WTC11 (cell line): Measurements from ENCODE around the gene BASP1. TPM values are rescaled to one million over a fixed set of nuclear protein-coding genes. Genes with fewer than 3 reads are reported as not detected.
A peak's percentile ranks its signal among the peaks of the same experiment; 100 is the strongest.

Source experiments
- ATAC-seq: fragments of 200-7000 bp; cut with Tn5 transposase; 2 replicates; pipeline ENCODE4 v1.10.0; 2021; ENCODE audit warnings: mild to moderate bottlenecking, moderate library complexity
- CTCF ChIA-PET: fragments of 300-600 bp; sonication (Branson Sonifier 250); formaldehyde crosslinking; loops from one replicate; lab custom pipeline; 2021; ENCODE audit warnings: antibody characterized with exemption; lab: Charles Lee
- POLR2A ChIA-PET: fragments of 350-600 bp; sonication (Branson Sonifier 250); formaldehyde crosslinking; loops from one replicate; lab custom pipeline; 2021; ENCODE audit warnings: antibody characterized with exemption; lab: Charles Lee
- DNase-seq: peaks from one replicate; pipeline ENCODE4 v3.0.0; 2021; ENCODE audit warnings: low spot score
- H3K27ac Mint-ChIP-seq: 2 replicates; pipeline ENCODE4 v1.8.0; 2021; ENCODE audit warnings: mixed read lengths
- H3K27me3 Mint-ChIP-seq: 2 replicates; pipeline ENCODE4 v1.8.0; 2021; ENCODE audit warnings: low read depth, mild to moderate bottlenecking, moderate library complexity, mixed read lengths
- H3K36me3 Mint-ChIP-seq: 2 replicates; pipeline ENCODE4 v1.8.0; 2021; ENCODE audit warnings: mixed read lengths
- H3K4me1 Mint-ChIP-seq: 2 replicates; pipeline ENCODE4 v1.8.0; 2022; ENCODE audit warnings: mixed read lengths
- H3K4me3 Mint-ChIP-seq: 2 replicates; pipeline ENCODE4 v1.8.0; 2021; ENCODE audit warnings: mild to moderate bottlenecking, moderate library complexity, mixed read lengths
- H3K9me3 Mint-ChIP-seq: 2 replicates; pipeline ENCODE4 v1.8.0; 2021; ENCODE audit warnings: mixed read lengths
- AFF4 ChIP-seq: sonication (generic); formaldehyde crosslinking; IDR thresholded peaks from 2 replicates; pipeline ENCODE4 v1.8.1; 2023; ENCODE audit warnings: mild to moderate bottlenecking, missing genetic modification reagents, borderline replicate concordance
- CBFB ChIP-seq: sonication (generic); formaldehyde crosslinking; IDR thresholded peaks from 2 replicates; pipeline ENCODE4 v1.8.1; 2022; ENCODE audit warnings: mild to moderate bottlenecking, low read depth, missing genetic modification reagents
- CTCF ChIP-seq: fragments of 200-600 bp; IDR thresholded peaks from 2 replicates; pipeline ENCODE4 v1.8.0; 2022; ENCODE audit warnings: antibody characterized with exemption
- ELF4 ChIP-seq: sonication (generic); formaldehyde crosslinking; IDR thresholded peaks from 2 replicates; pipeline ENCODE4 v1.8.1; 2022; ENCODE audit warnings: low read depth, mild to moderate bottlenecking, moderate library complexity, missing genetic modification reagents
- ETV6 ChIP-seq: sonication (generic); formaldehyde crosslinking; IDR thresholded peaks from 2 replicates; pipeline ENCODE4 v1.8.1; 2022; ENCODE audit warnings: mild to moderate bottlenecking, missing genetic modification reagents
- FOXJ3 ChIP-seq: sonication (generic); formaldehyde crosslinking; IDR thresholded peaks from 2 replicates; pipeline ENCODE4 v1.9.0; 2021; ENCODE audit warnings: missing genetic modification reagents, mild to moderate bottlenecking, borderline replicate concordance
- NR3C1 ChIP-seq: sonication (generic); formaldehyde crosslinking; conservative IDR thresholded peaks from 2 replicates; pipeline ENCODE4 v1.8.1; 2023; ENCODE audit warnings: low read depth, mild to moderate bottlenecking, missing genetic modification reagents
- PRRX2 ChIP-seq: fragments of 250-450 bp; sonication (Bioruptor Pico); IDR thresholded peaks from 2 replicates; pipeline ENCODE4 v1.8.0; 2021; ENCODE audit warnings: mild to moderate bottlenecking
- STAT6 ChIP-seq: sonication (generic); formaldehyde crosslinking; conservative IDR thresholded peaks from 2 replicates; pipeline ENCODE4 v1.8.1; 2023; ENCODE audit warnings: mild to moderate bottlenecking, low read depth, missing genetic modification reagents, moderate library complexity
- TEAD4 ChIP-seq: sonication (generic); formaldehyde crosslinking; IDR thresholded peaks from 2 replicates; pipeline ENCODE4 v1.8.0; 2022; ENCODE audit warnings: mild to moderate bottlenecking, missing genetic modification reagents
- USF2 ChIP-seq: sonication (generic); formaldehyde crosslinking; IDR thresholded peaks from 2 replicates; pipeline ENCODE4 v1.8.1; 2023; ENCODE audit warnings: mild to moderate bottlenecking, missing genetic modification reagents, moderate library complexity
- ZBTB21 ChIP-seq: sonication (generic); formaldehyde crosslinking; IDR thresholded peaks from 2 replicates; pipeline ENCODE4 v1.8.1; 2023; ENCODE audit warnings: mild to moderate bottlenecking, missing genetic modification reagents, borderline replicate concordance
- ZNF263 ChIP-seq: sonication (generic); formaldehyde crosslinking; IDR thresholded peaks from 2 replicates; pipeline ENCODE4 v1.8.1; 2022; ENCODE audit warnings: low read depth, mild to moderate bottlenecking, moderate library complexity, missing genetic modification reagents
- ZNF423 ChIP-seq: fragments of 250-450 bp; sonication (Bioruptor Pico); IDR thresholded peaks from 2 replicates; pipeline ENCODE4 v2.1.2; 2022; ENCODE audit warnings: mild to moderate bottlenecking, moderate library complexity
- ZNF512 ChIP-seq: sonication (generic); formaldehyde crosslinking; IDR thresholded peaks from 2 replicates; pipeline ENCODE4 v1.8.1; 2022; ENCODE audit warnings: missing genetic modification reagents, borderline replicate concordance
- ZNF671 ChIP-seq: fragments of 250-450 bp; sonication (Bioruptor Pico); IDR thresholded peaks from 2 replicates; pipeline ENCODE4 v1.8.0; 2021; ENCODE audit warnings: mild to moderate bottlenecking
- total RNA-seq: library from RNA; stranded (reverse); gene quantifications from 3 replicates; pipeline ENCODE4 v1.2.3, GENCODE V29; 2021
- TF ChIP-seq, protein P1 (sequence below): sonication (generic); formaldehyde crosslinking; conservative IDR thresholded peaks from 2 replicates; pipeline ENCODE4 v1.8.1; 2022; ENCODE audit warnings: mild to moderate bottlenecking, missing genetic modification reagents
- TF ChIP-seq, protein P2 (sequence below): sonication (generic); formaldehyde crosslinking; IDR thresholded peaks from 2 replicates; pipeline ENCODE4 v1.8.1; 2023; ENCODE audit warnings: mild to moderate bottlenecking, missing genetic modification reagents, moderate library complexity
- TF ChIP-seq, protein P3 (sequence below): fragments of 250-450 bp; sonication (Bioruptor Pico); IDR thresholded peaks from 2 replicates; pipeline ENCODE4 v1.9.0; 2021; ENCODE audit warnings: moderate library complexity, mild to moderate bottlenecking, inconsistent platforms, borderline replicate concordance

BASP1 gene
- total RNA-seq, 1 experiment from 2014 or later = 108 TPM

DNA sequence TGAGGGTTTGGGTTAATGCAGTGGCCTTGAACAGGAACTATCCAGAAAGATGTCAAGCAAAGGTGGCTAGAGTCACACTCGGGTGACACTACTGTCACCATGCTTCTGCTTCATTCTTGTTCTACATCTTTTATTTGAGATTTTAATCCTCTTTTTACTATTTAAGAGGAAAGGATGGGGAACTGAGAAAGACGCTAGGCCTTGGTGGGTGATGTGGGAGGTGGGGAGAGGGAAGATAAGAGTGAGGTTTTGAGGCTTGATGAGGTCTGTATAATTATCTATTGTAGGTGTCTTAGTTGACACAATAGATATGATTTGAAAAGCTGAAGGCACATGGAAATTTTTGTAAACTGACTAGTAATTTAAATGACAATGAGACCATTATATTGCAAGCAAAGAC, 3.5 kb upstream of the BASP1 start:
- H3K4me3 Mint-ChIP-seq = peak overlapping the region; percentile 25
- H3K27ac Mint-ChIP-seq = no peak overlapping the region
- POLR2A ChIA-PET = no interaction called here
- TF ChIP-seq USF2 (CRISPR knock-in tag) = no peak
- DNase-seq = no peak
- peaks cover 3% of the 10 kb centered on the region; the same call in 1 of the 2 replicates for H3K36me3 Mint-ChIP-seq
- H3K27me3 Mint-ChIP-seq = no peaks in the 10 kb centered on the region
- peaks cover 5% of the 10 kb centered on the region; the same call in 1 of the 2 replicates for H3K9me3 Mint-ChIP-seq
- CTCF ChIA-PET = interaction anchor here (1.5 kb wide), 1 partner anchor 11 kb away, joined by 3 read pairs; no protein-coding TSS in a partner anchor
- peaks cover 41% of the 10 kb centered on the region for H3K4me1 Mint-ChIP-seq
- ATAC-seq = no peak

GRCh38 chr5:17214893-17215292, 2.5 kb upstream of the BASP1 start:
- DNase-seq (no peak), ATAC-seq (no peak)
- H3K9me3 Mint-ChIP-seq = peaks cover 4% of the 10 kb centered on the region; the same call in 1 of the 2 replicates
- no peak for TF ChIP-seq TEAD4 (CRISPR knock-in tag)
- TF ChIP-seq, protein P1, sequence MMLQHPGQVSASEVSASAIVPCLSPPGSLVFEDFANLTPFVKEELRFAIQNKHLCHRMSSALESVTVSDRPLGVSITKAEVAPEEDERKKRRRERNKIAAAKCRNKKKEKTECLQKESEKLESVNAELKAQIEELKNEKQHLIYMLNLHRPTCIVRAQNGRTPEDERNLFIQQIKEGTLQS (CRISPR knock-in tag) = no peak
- no peak for TF ChIP-seq ZNF423 (CRISPR knock-in tag)
- no peak for TF ChIP-seq ELF4 (CRISPR knock-in tag)
- TF ChIP-seq ZNF671 (CRISPR knock-in tag) = no peak
- no peak for TF ChIP-seq NR3C1
- no peak for TF ChIP-seq ZNF263 (CRISPR knock-in tag)
- no peak for TF ChIP-seq CTCF
- TF ChIP-seq STAT6 (CRISPR knock-in tag) = no peak
- TF ChIP-seq, protein P2, sequence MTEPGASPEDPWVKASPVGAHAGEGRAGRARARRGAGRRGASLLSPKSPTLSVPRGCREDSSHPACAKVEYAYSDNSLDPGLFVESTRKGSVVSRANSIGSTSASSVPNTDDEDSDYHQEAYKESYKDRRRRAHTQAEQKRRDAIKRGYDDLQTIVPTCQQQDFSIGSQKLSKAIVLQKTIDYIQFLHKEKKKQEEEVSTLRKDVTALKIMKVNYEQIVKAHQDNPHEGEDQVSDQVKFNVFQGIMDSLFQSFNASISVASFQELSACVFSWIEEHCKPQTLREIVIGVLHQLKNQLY = no peak
- TF ChIP-seq AFF4 (CRISPR knock-in tag) = no peak
- no peak for TF ChIP-seq CBFB
- no peak for TF ChIP-seq FOXJ3
- no peak for TF ChIP-seq PRRX2 (CRISPR knock-in tag)
- TF ChIP-seq ZBTB21 = no peak
- TF ChIP-seq, protein P3, sequence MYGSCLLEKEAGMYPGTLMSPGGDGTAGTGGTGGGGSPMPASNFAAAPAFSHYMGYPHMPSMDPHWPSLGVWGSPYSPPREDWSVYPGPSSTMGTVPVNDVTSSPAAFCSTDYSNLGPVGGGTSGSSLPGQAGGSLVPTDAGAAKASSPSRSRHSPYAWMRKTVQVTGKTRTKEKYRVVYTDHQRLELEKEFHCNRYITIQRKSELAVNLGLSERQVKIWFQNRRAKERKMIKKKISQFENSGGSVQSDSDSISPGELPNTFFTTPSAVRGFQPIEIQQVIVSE (CRISPR knock-in tag) = no peak
- TF ChIP-seq ZNF512 = no peak
- TF ChIP-seq ETV6 = no peak
- peaks cover 47% of the 10 kb centered on the region for H3K4me1 Mint-ChIP-seq
- CTCF ChIA-PET = interaction anchor here (0.6 to 2.8 kb wide), 6 partner anchors 12 to 668 kb away, joined by 3 to 7 read pairs (median 4); no protein-coding TSS in a partner anchor
- no peaks in the 10 kb centered on the region for H3K27me3 Mint-ChIP-seq
- POLR2A ChIA-PET = interaction anchor here (3.4 kb wide), 1 partner anchor 187 kb away, joined by 17 read pairs; no protein-coding TSS in a partner anchor
- no peak overlapping the region for H3K27ac Mint-ChIP-seq
- peak overlapping the region; percentile 87 for H3K4me3 Mint-ChIP-seq
- H3K36me3 Mint-ChIP-seq = no peaks in the 10 kb centered on the region
